ENCODE results near the gene NRM.

NRM gene

DNA sequence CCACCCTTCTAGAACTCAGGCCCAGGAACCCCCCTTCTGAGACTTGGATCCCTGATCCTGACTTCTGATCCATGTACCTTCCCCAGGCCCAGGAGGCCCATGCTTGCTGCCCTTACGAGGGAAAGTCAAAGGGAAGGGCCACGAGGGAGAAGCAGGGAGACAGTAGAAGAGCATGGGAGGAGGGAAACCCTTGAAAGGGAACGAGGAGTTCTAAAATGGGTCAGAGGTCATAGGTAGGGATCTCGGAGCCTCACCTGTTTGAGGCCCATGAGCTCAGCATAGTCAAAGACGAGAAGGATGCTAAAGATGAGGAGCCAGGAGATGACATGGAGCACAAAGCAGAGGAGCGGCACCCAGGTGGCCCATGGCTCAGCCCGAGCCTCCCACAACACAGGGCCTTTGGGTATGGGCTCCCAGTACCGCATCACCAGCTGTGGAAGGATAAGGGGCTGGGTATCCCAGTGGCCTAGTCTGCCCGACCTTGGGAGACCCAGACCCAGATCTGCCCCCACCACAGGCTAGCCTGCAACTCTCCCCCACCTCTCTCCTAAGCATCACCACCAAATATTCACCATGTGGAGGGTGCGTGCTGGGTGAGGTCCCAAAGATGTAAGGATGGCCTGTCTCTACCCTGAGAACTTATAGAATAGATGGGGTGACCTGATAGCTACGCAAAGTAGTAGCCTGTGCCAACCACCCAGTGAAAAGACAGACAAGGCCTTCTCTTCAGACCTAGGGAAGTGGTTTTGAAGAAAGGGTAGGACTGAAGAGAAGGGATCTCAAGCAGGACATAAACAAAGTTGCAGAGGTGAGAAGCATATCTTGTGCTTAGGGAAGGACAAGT, 1.5 kb downstream of the NRM start:
- DNase-seq (ENCODE audit: extremely low read depth in 1 of 2, low read depth in 1 of 2), result no peak

DNA sequence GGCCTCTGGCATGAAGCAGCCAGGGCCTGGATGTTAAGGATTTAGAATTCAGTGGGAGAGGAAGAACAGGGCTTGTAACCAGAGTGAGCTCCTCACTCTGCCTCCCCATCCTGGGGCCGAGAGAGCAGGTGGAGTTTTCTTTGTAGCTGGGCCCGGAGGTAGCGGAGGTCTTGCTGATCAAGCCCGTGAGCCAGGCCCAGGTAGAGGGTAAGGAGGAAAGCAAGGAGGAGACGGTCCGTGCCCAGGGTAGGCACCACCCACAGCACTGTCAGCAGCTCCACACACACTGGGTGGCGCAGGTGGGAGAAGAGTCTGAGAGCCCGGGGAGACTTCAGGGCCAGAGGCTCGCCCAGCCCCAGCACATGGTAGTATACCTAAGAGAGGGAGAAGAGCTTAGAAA, 2.2 kb downstream of the NRM start:
- no peak for DNase-seq (ENCODE audit: extremely low read depth in 1 of 2, low read depth in 1 of 2)

DNA sequence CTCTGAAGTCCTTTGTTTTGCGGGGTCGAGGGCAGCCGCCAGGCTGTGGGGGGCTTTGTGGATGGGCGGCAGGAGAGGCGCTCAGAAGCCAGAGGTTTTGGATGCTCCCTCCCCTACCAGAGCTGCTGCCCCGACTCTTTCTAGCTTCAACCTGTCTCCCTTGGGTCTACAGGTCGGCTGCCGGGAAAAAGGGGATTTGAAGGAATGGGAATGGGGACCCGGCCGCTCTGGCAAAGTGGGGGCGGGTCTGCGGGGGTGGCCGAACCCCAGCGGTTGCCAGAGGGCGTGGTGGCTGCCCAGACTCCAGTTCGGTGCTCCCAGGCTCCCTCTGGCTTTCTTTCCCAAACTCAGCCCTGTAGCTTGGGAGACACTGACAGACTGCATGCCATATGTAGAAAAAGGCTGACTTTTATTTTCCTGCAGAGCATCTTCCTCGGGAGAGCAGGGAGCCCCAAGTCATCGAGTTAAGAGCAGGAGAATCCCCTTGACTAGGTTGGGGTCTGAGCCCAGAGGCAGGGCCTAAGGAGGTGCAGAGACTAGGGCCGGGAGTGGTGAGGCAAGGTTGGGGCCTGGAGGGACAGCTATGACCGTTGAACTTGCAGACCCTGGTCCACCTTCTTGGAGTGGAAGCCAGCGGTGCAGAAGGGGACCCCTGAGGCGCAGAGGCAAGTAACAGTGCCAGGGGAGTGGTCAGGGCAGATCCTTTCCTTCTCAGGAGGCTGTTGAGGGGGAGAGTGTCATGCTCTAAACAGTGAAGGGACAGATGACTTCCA, 2.9 kb downstream of the NRM start:
- DNase-seq (ENCODE audit: extremely low read depth in 1 of 2, low read depth in 1 of 2), result no peak

DNA sequence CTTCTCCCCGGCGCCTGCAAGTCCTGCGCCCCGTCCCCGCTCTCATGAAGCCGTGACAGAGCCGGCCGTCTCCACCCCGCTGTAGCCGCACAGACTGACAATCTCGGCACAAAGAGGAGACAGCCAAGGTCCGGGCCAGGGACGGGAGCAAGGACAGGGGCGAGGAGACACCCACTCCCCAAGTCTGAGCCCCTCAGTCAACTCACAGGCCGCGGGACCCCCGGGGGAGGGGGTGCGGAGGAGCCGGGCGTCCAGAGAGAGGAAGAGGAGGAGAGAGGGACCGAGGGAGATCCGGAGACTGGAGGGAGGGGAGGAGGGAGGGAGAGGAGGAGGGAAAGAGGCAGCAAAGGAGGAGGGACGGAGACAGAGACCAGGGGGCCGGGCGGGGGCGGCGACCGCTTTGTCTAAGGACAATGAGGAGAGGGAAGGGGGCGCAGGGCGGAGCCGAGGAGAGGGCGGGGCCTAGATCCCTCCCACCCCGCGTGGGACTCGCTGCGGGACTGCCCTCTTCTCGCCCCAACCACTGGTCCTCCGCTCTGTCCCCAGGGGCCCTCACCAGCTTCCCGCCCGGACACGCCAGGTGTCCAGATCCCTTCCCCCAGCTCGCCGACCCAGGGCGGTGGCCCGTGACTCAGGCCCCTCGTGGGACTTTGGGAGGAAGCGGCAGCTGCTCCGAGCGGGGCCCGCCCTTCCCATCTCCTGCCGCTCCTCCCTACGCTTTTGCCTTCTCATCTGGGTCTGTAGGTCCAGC, 3.7 kb downstream of the NRM start:
- peak in 1 of 2 donors; percentile 57 for DNase-seq (ENCODE audit: extremely low read depth in 1 of 2, low read depth in 1 of 2)

DNA sequence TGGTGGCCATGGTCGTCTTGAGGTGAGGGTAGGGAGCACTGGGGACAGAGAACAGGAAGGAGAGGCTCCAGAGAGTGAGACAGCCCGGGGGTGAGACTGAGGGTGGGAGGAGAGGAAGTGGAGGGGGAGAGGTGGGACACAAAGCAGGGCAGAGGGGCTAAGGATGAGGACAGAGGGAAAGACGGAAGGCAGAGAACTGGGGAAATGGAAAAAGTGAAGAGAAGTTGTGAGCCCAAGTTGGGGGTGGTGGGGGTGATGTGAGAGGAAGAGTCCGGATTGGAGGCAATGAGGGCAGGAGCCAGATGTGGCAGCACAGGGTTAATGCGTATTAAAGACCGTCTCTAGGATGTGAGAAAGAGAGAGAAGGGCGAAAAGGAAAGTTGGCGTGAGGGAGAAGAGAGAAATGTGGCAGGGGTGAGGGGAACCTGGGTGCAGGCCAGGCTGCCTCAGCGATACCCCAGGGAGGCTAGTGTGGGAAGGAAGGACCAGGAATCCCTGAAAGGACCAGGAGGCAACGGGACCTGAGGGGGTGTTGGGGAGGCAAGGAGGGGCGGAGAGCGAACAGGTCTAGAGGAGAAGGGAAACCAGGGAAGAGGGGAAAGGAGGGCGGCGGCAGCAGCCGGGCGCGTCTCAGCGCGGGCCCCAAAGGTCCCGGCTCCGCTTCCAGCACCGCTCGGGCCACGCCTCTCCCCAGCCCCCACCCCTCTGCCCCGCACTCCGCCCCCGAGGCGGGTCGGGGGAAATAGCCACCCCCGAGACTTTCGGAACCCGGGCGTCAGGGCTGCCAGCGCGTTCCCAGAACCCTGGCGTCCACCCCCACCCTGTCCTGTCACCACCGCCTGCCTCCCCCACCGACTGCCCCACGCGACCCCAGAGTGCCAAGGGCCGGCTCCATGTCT, 4.5 kb downstream of the NRM start, which contains the start of gene PPP1R18:
Gene PPP1R18 (minus strand): TSS at position 637 of the 899 bp plus-strand sequence. CDS start 627 bp downstream, at position 10.
- DNase-seq (ENCODE audit: extremely low read depth in 1 of 2, low read depth in 1 of 2), result peak; percentile 31 to 77

DNA sequence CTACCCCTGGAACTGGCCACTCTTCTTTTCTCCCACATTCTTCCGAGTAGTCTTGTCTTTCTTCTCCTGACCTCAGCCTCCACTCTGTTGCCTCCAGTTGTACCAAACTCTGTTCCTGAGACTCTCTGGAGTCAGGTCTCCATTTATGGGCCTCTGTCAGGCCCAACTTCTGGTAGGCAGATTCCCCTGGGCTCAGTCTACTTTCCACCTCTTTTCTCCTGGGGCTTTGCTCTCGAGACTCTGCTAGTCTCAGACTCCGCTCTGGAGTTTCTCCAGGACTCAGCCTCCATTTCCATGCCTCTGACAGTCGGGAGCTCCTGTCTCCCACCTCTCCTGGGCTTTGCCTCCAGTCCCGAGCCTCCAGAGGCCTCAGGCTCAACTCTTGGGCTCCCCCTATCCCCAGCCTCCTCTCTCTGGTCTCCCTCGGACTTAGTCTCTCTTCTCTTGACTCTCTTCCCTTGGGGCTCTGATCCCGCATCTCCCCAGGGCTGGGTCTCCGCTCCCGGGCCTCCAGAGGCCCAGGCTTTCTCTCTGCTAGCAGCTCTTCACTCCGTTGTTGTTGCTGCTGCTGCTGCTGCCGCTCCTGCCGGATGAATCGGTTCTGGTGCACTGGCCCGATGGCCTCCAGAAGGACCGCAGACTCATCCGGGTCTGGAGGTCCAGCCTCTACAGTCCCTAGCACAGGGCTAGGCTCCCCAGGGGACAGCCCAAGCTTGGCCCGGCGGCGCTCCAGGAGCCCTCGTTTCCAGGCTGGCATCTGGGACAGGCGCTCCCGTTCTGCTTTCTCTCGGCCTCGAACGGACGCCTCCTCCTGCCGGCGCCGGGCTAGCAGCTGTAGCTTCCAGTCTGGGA, 5.4 kb downstream of the NRM start:
- no peak for DNase-seq (ENCODE audit: extremely low read depth in 1 of 2, low read depth in 1 of 2)

DNA sequence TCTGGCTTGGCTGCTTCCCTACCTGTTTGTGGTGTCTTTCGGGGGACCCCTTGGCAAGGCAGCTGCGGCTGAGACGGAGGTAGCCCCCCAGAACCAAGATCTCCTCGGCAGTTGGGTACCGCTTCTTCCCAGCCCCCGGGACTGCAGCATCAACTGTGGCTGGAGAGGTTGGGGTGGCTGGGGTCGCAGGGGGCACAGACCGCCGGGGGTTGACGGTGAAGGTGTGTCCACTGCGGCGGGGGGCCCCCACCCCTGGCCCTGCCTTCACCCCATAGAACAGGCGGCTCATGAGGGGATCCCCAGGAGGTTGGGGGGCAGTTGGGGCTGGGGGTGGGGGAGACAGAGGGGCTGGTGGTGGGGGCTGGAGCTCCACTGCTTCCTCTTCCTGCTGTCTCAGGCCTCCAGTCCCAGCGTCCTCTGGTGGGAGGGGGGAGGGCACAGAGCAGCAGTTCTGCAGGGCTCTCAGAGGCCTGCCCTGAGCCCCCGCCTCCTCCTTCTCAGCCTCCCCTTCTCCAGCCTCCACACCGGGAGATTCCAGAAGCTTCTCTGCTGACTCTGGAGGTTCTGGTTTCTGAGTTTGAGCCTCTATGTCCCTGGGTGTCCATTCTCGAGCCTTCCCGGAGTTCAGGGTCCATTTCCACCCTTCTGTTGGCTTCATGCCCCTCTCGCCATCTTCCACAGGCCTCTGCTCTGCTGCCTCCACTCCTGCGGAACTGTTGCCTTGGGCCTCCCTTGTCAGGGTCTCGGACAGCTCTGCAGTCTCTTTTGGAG, 6.2 kb downstream of the NRM start:
- peak in 1 of 2 donors; percentile 30 for DNase-seq (ENCODE audit: extremely low read depth in 1 of 2, low read depth in 1 of 2)

DNA sequence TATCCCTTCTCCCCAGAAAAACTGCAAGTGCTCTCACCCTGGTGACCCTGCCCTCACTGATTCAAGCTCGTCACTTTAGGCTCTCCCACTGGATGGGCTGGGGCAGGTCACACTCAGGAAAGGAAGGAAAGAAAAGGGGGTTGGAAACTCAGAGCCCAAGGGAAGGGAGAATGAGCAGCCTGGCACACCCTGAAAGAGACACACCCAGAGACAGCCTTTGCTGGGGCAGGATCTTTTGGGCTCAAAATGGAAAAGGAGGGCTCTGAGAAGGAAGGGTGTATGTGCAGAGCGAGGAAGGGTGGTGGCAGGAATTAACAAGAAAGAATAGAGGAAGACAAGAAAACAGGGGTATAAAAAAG, 6.8 kb downstream of the NRM start:
- no peak for DNase-seq (ENCODE audit: extremely low read depth in 1 of 2, low read depth in 1 of 2)

DNA sequence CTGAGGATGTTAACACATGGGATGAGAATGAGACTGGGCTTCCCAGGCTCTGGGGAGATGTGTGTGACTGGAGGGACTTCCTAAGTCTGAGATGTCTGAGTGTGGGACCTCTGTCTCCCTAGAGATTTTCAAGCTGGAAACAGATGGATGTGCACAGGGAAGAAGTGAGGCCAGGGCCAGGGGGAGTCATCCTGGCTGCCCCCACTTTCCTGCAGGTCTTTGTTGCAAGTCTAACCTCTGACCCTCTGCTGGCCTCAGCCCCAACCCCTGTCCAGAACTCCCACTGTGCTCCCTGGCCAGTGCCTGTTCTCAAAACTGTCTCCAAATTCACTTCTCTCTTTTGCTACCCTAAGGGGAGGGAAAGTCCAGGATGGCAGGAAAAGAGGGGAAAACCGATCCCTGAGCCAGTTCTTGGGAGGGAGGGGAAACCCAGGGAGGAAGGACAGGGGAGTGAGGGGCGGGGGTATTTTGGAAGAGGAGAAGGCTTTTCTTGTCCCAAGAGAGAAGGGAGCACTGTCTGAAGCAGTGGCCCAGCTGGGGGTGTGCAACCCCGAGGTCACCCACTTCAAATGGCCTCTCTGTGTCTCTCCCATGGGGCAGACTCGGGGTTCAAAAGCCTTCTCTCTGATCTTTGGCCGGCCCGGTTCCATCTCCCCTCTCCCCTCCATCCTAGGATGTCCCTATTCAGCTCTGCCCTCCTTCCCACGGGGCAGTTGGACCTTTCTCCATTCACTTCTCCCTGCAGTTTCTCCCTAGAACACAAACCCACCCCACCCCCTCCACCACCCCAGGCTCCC, 7.4 kb downstream of the NRM start:
- DNase-seq (ENCODE audit: extremely low read depth in 1 of 2, low read depth in 1 of 2), result no peak

DNA sequence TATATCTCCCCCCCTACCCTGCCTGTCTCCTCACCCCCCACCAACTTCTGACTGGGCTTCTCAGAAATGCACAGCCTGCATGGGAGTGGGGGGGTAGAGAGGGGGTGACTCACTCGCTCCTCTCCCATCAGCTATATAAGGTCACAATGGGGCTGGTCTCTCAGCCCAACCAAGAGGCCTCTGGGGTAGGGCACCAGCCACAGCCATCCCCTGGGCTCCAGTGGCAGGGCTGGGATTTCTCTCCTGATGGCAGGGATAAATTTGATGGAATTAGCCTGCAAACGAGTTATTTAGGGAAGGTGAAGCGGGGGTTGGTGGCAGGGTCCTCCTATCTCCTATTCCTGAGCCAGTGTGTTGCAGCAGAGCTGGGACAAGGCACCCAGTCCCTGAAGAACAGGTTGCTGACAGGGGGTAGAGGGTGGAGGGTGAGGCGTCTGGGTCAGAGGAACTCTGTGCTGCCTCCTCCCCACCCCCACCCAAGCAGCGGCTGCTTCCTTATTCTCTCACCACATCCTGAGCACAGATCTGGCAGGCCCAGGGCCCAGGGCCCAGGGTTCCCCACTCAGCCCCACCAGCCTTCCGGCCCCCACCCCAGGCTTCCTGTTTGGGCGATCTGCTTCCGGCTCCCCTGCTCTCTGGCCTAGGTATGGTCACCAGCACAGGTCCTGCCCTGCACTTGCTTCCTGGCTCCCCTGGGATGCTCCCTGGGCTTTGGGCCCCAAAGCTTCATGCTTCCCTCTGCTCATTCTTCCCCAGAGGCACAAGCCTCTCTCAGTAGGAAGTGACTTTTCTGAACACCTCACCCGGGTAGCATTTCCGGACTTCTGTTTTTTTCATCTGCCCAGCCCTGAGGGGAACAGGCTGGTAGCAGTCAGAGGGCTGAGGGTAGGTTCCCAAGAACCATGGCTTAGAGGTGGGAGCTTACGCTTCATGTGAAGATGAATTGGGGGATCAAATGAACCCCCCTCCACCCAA, 8.4 kb downstream of the NRM start:
- DNase-seq (ENCODE audit: extremely low read depth in 1 of 2, low read depth in 1 of 2), result peak; percentile 67 to 71

DNA sequence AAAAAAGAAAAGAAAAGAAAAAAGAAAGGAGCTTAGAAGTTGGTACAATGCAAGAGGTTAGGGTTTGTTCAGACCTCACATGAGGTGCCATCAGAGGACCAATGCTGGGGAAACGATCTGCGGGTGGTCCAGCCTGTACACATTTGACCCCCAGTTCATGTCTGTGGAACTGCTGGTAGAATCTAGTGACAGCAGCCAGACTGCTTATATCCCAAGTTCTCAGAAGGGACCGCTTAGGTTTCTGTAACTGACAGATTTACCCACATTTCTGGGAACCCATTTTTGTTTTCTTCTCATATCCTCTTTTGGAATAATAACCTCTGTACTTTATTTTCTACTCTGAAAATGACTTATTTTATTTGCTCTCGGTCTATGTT, 9.0 kb downstream of the NRM start:
- no peak for DNase-seq (ENCODE audit: extremely low read depth in 1 of 2, low read depth in 1 of 2)

DNA sequence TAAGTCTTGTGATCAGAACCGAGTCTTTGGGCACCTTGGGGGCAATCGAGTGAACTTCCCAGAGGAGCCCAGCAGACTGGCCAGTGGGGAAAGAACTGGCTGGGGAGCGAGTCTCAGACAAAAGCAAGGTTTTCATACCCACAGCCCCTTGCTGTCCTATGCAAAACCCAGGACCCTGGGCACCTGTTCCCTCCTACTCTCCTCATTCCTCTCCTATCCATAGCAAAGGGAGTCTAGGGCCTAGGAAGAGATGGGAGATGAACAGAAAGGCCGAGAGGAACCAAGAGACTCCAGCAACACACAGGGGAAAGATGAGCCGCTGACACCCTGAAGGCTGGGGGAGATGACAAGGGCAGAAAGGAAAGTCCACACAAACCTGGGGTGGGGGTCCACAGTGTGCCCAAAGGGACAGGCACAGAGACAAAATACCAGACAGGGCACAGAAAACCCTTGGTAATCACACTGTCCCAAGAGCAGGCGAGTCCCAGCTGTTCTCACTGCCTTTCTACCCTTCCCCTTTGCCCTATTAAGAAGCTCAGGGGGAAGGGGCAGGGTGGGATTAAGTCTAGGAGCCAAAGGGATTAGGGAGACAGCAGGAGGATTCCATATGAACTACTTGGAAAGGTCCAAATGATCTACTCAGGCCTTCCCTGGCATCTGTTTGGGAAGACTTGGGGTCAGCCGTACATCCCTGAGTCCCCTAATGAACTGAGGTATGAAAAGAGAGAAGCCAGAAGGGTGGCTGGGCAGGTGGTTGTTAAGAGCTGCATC, 10.8 kb downstream of the NRM start:
- no peak for DNase-seq (ENCODE audit: extremely low read depth in 1 of 2, low read depth in 1 of 2)

DNA sequence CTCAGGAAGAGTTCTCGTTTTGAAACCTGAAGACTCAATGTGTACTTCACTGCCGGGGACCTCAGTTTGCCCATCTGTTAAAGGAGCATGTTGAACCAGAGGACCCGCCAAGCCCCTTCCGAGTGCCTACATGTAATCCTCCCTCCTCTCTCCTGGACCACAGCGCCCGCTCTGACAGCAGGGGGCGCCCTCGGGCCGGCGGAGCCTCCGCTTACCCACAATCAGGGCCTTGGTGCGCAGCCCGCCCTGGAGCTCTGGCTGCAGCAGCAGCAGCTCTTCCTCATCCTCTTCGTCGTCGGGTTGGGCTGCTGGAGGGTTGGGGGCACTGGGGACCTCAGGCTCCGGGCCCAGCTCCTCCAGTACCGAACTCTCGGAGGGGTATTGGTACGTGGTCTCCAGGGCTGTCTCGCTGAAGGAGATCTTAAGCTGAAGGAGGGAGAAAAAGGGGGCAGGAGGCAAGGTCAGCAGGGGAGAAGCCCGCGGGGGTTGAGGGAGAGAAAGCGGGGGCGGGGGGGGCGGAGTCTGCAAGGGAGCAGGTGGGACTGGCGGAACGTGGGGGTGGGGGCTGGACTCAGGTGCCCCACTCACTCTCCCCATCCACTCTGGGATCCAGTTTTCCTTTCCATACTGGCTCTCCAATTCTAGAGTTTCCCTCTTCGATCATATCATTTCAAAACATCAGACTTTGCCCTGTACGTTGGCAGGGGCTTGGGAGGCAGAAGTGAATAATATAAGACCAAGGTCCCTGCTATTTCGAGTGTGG, 11.6 kb downstream of the NRM start:
- peak; percentile 76 to 93 for DNase-seq (ENCODE audit: extremely low read depth in 1 of 2, low read depth in 1 of 2)

DNA sequence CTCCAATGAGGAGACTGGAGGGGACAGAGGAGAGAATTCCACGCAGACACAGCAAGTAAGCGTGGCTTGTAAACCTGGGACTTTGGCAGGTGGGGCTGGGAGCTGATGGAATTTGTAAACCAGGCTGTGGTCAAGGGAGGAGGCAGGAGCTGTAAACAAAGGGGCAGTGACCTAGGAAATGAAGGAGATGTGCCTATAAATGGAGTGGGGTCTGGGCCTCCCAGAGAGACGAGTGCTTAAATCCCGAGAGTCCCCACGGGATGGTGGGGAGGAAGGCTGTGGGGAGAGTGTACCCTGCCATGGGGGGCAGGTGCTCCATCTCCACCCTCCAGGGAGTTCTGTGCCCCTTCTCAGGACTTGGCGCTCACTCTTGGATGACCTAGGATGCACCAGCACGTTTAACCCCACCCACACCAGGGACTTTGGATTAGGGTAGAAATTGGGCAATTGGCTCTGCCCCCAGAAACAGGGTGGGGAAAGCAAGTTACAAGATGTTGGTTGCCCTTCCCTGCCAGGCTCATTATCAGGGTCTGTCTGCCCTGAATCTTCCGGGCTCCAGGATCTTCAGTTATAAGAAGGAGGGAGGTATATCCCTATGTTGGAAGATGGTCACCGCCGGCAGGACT, 14.0 kb downstream of the NRM start:
- DNase-seq (ENCODE audit: extremely low read depth in 1 of 2, low read depth in 1 of 2), result no peak

Measured in activated CD8-positive, alpha-beta memory T cell treated with anti-CD3 and anti-CD28 coated beads for 1 hour (primary cell).